HepG2 (cell line): ENCODE results near the gene NUP85. TPM values are rescaled to one million over a fixed set of nuclear protein-coding genes. Genes with fewer than 3 reads are reported as not detected.

Experiments
- EHMT2 ChIP-seq: fragments of 200-600 bp; sonication (generic); IDR thresholded peaks from 2 replicates; pipeline ENCODE4 v1.7.0; 2017; ENCODE audit warnings: antibody characterized with exemption, low read depth, low read length, borderline replicate concordance
- KLF13 ChIP-seq: sonication (generic); formaldehyde crosslinking; IDR thresholded peaks from 2 replicates; pipeline ENCODE4 v1.4.0; 2020; ENCODE audit warnings: mild to moderate bottlenecking, missing genetic modification reagents
- NFIC ChIP-seq: IDR thresholded peaks from 2 replicates; pipeline ENCODE4 v1.6.1; 2012; ENCODE audit warnings: mild to moderate bottlenecking, low read length, inconsistent platforms
- RCOR2 ChIP-seq: IDR thresholded peaks from 2 replicates; pipeline ENCODE4 v1.6.1; 2016; ENCODE audit warnings: missing biosample characterization, missing genetic modification reagents
- SIN3B ChIP-seq: fragments of 150-350 bp; IDR thresholded peaks from 2 replicates; pipeline ENCODE4 v1.6.1; 2014; ENCODE audit warnings: low read length
- SNAI1 ChIP-seq: sonication (generic); formaldehyde crosslinking; IDR thresholded peaks from 2 replicates; pipeline ENCODE4 v1.5.0; 2020; ENCODE audit warnings: mild to moderate bottlenecking, missing genetic modification reagents, borderline replicate concordance
- ZFX ChIP-seq: sonication (generic); formaldehyde crosslinking; IDR thresholded peaks from 2 replicates; pipeline ENCODE4 v1.4.0; 2020; ENCODE audit warnings: mild to moderate bottlenecking, low read depth, missing genetic modification reagents, moderate library complexity
- ZNF354B ChIP-seq: sonication (generic); formaldehyde crosslinking; IDR thresholded peaks from 2 replicates; pipeline ENCODE4 v1.8.0; 2022; ENCODE audit warnings: mild to moderate bottlenecking, missing genetic modification reagents
- ZSCAN31 ChIP-seq: sonication (generic); formaldehyde crosslinking; IDR thresholded peaks from 2 replicates; pipeline ENCODE4 v1.5.0; 2020; ENCODE audit warnings: low read depth, mild to moderate bottlenecking, missing genetic modification reagents
- polyA plus RNA-seq, 8 experiments: library from polyadenylated mRNA; depleted of rRNA in 3 of 8; stranded (reverse) in 7 of 8; unstranded in 1 of 8; fragments of >200 nt; fragmentation: Illumina TruSeq in 4 of 8; extraction: Trizol in 4 of 8; gene quantifications; 2 replicates each; pipeline versions ENCODE4 v1.2.1 to v1.2.3, GENCODE V29; 2011 to 2016; ENCODE audit warnings: low read depth in 4 of 8, missing spikeins in 1 of 8, mixed read lengths in 1 of 8; ENCODE audit not compliant: insufficient read depth in 1 of 8
- total RNA-seq, 5 experiments: library from RNA; depleted of rRNA; stranded (reverse); fragments of >200 nt; fragmentation: Illumina TruSeq; extraction: Trizol; gene quantifications; 2 replicates each; pipeline ENCODE4 v1.2.3, GENCODE V29; 2016; ENCODE audit warnings: low read depth in 1 of 5
- TF ChIP-seq, protein P1 (sequence below): sonication (generic); formaldehyde crosslinking; IDR thresholded peaks from 2 replicates; pipeline ENCODE4 v1.4.0; 2020; ENCODE audit warnings: missing genetic modification reagents, borderline replicate concordance
- TF ChIP-seq, protein P2 (sequence below): sonication (generic); formaldehyde crosslinking; IDR thresholded peaks from one replicate; pipeline ENCODE4 v1.5.1; 2020; ENCODE audit warnings: mild to moderate bottlenecking, missing genetic modification reagents; ENCODE audit errors: not compliant biosample characterization
- TF ChIP-seq, protein P3 (sequence below): IDR thresholded peaks from 2 replicates; pipeline ENCODE4 v1.6.1; 2018; ENCODE audit warnings: missing genetic modification reagents

Gene NUP85
- total and polyA plus RNA-seq, 2 of the 13 experiments (the other 11 are each of a cell fraction or from before 2014, with no cell fraction given), result 89.1 to 124 TPM

DNA sequence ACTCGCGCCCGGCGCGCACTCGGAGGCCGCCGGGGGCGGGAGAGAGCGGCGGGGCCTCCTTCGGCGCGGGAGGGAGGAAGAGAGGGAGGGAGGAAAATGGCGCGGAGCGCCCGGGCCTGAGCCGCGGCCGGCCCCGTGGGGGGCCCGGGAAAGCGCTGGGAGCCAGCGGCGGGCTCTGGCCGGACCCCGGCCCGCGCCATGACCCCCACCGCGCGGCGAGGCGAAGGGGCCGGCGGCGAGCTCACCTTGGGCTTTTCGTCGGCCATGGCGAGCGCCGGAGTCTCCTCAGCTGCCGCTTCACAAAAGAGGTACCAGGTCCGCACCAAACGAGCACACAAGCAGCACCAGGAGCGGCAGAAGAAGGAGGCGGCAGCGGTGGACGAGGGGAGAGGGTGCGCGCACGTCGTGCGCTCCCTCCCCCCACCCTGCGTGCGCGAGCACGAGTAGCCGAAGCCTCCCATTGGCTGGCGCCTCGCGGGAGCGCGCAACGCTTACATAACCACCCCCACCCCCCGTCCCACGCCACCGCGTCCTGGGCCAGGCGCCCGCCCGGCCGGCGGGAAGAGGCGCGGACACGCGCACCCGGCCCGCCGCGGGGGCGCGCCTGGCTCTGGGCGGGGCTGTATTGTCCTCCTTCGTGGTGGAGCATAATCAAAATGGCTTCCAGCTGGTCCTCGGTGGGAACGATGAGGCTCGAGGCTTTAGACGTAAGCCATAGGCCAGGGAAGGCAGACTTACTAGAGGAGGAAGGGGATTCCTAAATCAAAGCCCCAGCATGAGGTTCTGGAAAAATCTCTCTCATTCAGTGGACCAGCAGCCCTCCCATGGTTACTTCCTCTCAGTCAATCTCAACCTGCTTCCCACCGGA lies 22.7 kb upstream of the NUP85 start, which contains the start of gene SUMO2 (continued):
- TF ChIP-seq, protein P1, sequence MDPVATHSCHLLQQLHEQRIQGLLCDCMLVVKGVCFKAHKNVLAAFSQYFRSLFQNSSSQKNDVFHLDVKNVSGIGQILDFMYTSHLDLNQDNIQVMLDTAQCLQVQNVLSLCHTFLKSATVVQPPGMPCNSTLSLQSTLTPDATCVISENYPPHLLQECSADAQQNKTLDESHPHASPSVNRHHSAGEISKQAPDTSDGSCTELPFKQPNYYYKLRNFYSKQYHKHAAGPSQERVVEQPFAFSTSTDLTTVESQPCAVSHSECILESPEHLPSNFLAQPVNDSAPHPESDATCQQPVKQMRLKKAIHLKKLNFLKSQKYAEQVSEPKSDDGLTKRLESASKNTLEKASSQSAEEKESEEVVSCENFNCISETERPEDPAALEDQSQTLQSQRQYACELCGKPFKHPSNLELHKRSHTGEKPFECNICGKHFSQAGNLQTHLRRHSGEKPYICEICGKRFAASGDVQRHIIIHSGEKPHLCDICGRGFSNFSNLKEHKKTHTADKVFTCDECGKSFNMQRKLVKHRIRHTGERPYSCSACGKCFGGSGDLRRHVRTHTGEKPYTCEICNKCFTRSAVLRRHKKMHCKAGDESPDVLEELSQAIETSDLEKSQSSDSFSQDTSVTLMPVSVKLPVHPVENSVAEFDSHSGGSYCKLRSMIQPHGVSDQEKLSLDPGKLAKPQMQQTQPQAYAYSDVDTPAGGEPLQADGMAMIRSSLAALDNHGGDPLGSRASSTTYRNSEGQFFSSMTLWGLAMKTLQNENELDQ (CRISPR knock-in tag), result no peak
- no peak; the same call in 1 of the 2 replicates for TF ChIP-seq NFIC
- no peak for TF ChIP-seq EHMT2
- TF ChIP-seq, protein P2, sequence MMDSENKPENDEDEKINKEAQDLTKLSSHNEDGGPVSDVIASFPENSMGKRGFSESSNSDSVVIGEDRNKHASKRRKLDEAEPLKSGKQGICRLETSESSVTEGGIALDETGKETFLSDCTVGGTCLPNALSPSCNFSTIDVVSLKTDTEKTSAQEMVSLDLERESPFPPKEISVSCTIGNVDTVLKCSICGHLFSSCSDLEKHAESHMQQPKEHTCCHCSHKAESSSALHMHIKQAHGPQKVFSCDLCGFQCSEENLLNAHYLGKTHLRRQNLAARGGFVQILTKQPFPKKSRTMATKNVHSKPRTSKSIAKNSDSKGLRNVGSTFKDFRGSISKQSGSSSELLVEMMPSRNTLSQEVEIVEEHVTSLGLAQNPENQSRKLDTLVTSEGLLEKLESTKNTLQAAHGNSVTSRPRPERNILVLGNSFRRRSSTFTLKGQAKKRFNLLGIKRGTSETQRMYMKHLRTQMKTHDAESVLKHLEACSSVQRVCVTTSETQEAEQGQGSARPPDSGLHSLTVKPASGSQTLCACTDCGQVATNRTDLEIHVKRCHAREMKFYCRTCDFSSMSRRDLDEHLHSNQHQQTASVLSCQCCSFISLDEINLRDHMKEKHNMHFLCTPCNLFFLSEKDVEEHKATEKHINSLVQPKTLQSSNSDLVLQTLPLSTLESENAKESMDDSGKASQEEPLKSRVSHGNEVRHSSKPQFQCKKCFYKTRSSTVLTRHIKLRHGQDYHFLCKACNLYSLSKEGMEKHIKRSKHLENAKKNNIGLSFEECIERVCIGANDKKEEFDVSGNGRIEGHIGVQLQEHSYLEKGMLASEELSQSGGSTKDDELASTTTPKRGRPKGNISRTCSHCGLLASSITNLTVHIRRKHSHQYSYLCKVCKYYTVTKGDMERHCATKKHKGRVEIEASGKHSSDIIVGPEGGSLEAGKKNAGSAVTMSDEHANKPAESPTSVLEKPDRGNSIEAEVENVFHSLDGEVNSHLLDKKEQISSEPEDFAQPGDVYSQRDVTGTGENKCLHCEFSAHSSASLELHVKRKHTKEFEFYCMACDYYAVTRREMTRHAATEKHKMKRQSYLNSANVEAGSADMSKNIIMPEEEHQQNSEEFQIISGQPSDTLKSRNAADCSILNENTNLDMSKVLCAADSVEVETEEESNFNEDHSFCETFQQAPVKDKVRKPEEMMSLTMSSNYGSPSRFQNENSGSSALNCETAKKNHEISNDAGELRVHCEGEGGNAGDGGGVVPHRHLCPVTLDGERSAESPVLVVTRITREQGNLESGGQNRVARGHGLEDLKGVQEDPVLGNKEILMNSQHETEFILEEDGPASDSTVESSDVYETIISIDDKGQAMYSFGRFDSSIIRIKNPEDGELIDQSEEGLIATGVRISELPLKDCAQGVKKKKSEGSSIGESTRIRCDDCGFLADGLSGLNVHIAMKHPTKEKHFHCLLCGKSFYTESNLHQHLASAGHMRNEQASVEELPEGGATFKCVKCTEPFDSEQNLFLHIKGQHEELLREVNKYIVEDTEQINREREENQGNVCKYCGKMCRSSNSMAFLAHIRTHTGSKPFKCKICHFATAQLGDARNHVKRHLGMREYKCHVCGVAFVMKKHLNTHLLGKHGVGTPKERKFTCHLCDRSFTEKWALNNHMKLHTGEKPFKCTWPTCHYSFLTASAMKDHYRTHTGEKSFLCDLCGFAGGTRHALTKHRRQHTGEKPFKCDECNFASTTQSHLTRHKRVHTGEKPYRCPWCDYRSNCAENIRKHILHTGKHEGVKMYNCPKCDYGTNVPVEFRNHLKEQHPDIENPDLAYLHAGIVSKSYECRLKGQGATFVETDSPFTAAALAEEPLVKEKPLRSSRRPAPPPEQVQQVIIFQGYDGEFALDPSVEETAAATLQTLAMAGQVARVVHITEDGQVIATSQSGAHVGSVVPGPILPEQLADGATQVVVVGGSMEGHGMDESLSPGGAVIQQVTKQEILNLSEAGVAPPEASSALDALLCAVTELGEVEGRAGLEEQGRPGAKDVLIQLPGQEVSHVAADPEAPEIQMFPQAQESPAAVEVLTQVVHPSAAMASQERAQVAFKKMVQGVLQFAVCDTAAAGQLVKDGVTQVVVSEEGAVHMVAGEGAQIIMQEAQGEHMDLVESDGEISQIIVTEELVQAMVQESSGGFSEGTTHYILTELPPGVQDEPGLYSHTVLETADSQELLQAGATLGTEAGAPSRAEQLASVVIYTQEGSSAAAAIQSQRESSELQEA (CRISPR knock-in tag), result peak; percentile 10
- no peak for TF ChIP-seq ZNF354B (CRISPR knock-in tag)
- TF ChIP-seq KLF13, result no peak
- no peak for TF ChIP-seq RCOR2 (CRISPR knock-in tag)
- TF ChIP-seq, protein P3, sequence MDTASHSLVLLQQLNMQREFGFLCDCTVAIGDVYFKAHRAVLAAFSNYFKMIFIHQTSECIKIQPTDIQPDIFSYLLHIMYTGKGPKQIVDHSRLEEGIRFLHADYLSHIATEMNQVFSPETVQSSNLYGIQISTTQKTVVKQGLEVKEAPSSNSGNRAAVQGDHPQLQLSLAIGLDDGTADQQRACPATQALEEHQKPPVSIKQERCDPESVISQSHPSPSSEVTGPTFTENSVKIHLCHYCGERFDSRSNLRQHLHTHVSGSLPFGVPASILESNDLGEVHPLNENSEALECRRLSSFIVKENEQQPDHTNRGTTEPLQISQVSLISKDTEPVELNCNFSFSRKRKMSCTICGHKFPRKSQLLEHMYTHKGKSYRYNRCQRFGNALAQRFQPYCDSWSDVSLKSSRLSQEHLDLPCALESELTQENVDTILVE (CRISPR knock-in tag), result peak; percentile 67; the same call in 1 of the 2 replicates
- TF ChIP-seq ZSCAN31 (CRISPR knock-in tag), result peak; percentile 86
- peak; percentile 80 for TF ChIP-seq ZFX (CRISPR knock-in tag)
- no peak for TF ChIP-seq SIN3B
- TF ChIP-seq SNAI1 (CRISPR knock-in tag), result no peak; the same call in 1 of the 2 replicates
